Stimulated activated CD8-positive, alpha-beta memory T cell treated with anti-CD3 and anti-CD28 coated beads, Interleukin-7, amount 100 ng/mL, for 24 hours (primary cell): ENCODE data around the gene ATP6V1B1.

Experiments used
- DNase-seq: peaks from one replicate; pipeline ENCODE4 v3.0.0-alpha.2; 2020; ENCODE audit warnings: low read depth

Gene ATP6V1B1

DNA sequence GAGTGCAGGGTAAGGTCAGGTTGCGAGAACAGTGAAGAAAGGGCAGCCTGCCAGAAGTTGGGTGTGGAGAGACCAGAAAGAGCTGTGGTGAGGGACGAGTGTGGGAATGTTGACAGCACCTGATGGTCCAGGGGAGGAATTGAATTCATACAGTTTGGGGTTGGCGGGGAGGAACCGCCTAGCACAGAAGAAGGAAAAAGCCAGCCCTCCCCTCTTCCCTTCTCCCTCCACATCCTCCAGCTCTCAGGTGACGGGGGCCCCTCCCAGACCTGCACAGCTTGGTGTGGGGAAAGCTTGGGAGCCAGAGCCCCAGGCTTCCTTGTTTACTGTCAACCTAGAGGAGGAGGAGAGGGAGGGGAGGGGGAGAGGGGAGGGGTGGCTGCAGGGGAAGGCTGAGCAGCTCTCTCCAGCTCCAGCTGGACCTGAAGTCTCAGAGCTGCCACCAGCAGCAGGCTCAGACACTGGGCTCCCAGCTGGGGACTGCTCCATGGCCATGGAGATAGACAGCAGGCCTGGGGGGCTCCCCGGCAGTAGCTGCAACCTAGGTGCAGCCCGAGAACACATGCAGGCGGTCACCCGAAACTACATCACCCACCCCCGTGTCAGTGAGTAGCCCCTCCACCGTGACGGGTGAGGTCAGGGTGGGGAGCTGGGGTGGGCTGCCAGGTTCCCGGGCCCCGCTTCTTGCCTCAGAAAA is at the start of gene ATP6V1B1:
Gene ATP6V1B1 (plus strand): TSS at position 433 of the 697 bp plus-strand sequence. CDS start 55 bp downstream, at position 488.
- DNase-seq = no peak

DNA sequence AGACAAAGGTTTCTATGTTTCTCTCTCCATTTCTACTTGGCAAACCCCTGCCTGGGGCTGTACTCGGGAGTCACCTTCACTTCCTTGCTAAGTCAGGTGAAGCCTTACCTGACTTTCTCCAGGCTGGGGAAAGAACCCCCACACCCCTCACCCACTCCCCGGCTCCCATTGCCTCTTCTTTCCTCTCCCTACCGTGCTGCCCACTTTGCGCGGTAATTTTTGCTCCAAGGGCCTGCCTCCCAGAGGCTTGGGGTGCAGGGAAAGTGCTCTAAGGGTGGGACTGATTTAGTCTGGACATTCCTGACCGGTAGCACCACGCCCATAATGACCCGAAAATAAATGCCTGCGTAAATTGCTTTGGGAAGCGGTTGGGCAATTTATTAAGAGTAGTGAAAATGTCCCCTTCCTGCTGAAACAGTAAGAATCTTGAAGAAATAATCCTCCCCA is 49.1 kb upstream of the ATP6V1B1 start:
- DNase-seq = no peak

DNA sequence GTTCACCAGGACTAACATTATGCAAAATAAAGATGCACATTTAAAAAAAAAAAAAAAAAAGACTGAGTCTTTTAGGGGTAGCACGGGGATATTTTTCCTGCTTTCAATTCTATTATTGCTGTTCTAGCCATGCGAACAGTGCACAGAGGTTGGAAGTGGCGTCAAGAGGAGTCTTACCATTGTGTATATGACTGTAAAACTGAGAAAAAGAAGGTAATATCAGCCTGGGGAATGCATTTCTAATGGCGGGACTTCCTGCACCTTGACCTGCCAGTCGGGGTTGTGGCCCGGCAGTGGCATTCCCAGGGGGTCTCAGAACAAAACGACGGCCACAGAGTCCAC is 48.5 kb upstream of the ATP6V1B1 start:
- no peak for DNase-seq

DNA sequence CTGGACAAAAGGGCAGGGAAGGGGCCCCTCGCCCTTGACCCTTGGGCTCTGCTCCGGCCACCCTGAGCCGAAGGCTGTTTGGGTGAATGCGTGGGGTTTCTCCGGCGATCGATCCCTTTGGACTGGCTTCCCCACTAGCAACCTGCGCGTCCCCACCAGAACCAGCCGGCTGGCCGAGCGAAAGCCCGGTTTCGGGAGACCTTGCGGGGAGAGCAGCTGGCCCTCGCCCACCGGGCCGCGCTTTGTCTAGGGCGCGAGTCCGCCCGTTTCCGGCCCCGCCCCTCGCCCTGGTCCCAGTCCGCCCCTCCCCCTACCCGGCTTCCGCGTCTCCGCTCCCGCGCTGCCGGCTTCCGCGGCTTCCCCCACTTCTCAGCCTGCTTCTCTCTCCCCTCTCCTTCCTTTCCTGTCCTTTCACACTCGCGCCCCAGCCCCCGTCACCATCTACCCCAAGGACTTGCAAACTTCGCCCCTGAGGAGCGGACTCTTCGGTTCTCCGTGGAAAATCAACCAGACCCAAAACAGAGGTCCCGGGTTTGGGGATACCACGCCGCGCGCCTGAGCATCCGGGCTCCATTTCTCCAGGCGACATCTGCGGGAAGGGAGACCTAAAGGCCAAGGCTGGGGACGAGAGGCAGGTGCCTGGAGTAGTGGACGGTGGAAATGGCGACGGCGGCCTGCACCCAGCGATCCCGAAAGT is 48.0 kb upstream of the ATP6V1B1 start:
- DNase-seq = no peak

DNA sequence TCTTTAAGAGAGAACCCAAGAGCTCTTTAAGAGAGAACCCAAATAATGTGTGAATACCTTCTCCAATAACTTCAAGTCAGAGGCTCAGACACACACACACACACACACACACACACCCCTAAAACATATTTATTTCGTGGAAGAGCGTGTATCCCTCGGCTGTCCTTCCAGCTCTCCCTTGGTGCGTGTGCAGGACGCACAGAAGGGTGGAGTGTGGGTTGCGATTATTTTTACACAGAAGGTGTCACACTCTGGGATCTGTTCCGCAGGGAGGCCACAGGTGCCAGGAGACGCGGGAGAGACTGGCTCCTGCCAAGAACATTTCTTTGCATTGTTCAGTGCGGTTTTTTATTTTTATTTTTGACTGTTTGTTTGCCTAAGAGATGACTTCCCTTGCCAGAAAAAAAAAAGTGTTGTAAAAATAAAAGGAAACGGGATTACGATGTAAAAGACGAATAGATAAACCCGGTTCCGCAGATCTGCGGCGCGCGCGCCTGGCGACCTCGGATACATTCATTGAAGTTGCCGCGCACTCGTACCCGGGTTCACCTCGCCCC is 47.3 kb upstream of the ATP6V1B1 start:
- no peak for DNase-seq

DNA sequence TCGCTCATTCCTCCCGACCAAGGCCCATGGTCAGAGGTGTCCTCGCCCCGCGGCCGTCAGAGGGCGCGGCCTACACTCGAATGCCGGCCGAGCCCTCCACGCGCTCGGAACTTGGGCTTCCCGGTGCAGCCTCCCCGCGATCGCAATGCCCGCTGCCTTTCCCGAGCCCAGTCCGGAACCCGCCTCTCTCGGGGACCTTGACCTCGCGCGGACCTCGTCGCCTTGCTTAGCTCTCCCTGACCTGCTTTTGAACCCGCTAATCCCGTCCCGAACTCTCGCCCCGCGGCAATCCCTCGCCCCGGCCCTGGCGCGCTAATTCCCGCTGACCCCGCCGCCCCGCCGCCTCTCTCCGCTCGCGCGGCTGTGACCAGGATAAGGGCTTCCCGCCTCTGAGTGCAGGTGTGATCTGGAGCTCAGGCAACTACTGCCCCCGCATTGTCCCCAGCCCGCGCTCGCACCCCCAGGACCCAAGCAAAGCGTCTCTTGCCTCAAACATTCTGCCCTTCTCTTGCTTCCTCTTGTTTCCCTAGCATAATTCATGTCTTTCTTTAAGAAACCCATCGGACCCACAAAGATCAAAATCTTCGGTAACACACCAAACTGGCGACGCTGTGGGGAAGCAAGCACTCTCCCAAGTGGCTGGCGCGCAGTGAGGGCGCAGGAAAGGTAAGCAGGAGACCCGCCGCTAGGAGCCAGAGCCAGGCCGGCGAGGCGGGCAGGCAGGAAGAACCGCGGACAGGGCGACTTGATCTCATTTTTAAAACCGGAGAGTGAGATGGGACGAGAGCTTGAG is 46.6 kb upstream of the ATP6V1B1 start:
- DNase-seq = no peak

DNA sequence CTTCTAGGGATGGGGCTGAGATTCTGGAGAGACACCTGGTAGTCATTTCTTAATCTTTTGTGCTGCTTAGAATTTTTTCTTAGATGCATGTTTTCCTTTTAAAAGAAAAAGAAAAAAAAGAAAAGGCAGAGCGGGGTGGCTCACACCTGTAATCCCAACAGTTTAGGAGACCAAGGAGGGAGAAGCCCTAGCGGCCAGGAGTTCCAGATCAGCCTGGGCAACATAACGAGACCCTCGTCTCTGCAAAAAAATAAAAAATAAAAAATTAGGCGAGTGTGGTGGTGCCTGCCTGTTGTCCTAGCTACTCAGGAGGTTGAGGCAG is 46.0 kb upstream of the ATP6V1B1 start:
- DNase-seq = no peak

DNA sequence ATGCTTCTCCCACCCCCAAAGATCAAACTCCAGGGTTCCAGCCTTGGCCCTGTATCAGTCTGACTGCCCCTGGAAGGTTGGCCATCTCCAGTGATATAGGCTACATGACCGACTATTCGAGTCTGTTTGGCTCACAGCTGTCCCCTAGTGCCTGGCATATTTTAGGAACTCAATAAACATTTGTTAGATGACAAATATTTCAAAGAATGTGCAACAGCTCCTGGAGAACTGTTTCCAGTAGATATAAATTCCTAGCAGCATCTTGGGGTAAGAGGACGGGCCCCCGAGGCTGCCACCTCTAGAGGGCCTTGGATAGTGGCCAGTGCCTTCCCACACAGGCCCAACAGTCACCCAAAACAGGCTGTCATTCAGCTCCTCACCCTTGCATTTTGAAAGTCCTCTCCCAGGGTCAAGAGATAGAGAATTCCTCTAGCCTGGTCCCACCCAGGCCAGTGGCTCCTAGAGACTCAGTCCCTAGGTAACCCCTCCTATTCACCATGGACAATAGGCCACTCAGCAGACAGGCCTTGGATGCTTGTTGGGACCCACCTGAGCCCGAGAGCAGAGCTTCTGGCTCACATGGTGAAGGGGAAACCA is 45.1 kb upstream of the ATP6V1B1 start:
- no peak for DNase-seq

DNA sequence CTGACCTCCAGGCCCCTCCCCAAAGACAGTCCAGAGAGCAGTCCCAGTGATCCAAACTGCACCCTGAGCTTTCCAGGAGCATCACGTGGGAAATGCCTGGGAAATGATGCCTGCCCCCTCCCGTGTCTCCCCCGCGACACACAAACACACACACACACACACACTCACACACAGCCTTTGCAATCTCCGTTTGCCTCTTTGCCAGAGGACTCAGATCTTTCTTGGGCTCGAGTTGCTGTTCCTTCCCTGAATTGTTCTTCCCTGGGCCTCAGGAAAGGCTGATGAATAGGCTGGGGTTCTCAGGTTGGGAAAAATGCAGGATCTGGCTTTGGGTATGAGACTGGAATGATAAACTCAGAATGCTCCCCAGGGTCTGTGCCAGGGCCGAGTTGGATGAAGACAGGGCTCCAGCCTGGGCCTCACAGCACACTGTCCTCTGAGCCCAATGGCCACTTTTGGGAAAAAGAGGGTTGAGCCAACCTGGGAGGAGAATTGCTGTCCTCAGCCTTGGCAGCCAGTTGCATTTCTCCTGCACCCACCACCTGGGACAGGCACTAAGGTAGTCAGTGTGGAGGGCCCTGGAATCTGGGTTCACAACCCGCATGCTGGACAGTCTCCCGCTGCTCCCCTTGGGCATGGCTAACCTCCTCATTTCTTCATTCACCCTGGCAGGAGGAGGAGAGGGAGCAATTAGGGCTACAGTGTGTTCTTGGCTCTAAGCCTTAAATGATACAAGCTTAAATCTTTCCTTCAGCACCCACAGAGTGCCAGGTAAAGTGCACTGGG is 43.9 kb upstream of the ATP6V1B1 start:
- no peak for DNase-seq

DNA sequence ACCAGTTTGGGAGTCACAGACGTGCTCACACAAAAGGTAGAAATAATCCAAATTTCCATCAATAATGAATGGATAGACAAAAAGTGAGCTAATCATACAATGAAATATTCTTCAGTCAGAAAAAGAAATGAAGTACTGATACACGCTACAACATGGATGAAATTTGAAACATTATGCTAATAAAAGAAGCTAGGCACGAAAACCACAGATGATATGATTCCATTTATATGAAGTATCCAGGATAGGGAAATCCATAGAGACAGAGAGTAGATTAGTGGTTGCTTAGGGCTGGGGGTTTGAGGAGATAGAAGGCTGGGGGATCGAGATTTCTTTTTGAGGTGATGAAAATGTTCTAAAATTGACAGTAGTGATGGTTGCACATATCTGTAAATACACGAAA is 43.0 kb upstream of the ATP6V1B1 start:
- no peak for DNase-seq

DNA sequence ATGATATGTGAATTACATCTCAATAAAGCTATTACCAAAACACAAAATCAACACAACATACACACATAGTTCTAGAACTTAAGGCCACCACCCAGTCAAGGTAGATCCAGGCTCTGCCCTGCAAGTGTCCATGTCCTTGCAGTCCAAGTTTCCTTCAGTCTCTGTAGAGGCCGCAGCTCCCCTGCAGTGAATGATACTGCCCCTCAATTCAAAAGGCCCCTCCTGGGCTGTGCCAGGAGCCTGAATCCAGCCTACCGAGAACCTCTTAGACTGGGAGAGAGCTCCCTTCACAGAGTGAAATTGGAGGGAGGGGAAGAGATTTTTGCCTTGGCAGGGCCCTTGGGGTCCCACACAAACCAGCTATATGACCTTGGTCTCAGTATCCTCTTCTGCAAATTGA is 42.5 kb upstream of the ATP6V1B1 start:
- no peak for DNase-seq

DNA sequence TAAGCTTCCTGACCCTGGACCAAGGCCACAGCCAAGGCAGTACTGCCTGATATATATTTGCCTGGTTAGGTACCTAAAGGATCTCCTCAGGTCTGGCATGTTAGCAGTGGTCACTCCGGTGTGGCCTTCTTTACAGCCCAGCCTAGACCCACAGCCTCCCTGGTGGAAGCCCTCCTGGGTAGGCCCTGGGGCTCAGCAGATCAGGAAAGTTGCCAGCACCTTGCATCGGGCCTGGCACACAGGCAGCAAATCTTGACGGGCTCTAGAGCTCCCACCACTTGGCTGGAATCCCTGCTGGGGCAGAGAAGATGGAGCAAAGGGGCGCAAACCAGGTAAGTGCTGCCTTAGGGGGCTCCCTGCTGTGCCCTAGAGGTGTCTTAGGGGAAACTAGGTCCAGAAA is 40.9 kb upstream of the ATP6V1B1 start:
- DNase-seq = no peak

DNA sequence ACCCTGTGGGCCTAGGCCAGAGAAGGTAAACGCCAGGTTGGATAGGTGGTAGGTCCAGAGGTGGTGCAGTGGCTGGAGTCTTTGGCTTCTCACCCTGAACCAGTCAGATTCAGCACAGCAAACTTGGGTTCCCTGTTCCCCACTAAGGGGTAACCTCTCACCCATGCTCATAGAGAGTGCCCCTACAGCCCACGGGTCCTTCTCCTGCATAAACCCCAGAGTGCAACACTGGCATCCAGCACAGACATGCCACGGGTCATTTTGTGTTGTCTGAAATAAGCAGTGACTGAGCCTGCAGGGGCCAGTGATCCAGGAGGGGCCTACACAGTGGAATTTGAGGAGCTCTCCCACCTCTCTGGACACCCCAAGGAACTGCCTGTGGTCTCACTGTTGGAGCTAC is 40.5 kb upstream of the ATP6V1B1 start:
- DNase-seq = no peak

DNA sequence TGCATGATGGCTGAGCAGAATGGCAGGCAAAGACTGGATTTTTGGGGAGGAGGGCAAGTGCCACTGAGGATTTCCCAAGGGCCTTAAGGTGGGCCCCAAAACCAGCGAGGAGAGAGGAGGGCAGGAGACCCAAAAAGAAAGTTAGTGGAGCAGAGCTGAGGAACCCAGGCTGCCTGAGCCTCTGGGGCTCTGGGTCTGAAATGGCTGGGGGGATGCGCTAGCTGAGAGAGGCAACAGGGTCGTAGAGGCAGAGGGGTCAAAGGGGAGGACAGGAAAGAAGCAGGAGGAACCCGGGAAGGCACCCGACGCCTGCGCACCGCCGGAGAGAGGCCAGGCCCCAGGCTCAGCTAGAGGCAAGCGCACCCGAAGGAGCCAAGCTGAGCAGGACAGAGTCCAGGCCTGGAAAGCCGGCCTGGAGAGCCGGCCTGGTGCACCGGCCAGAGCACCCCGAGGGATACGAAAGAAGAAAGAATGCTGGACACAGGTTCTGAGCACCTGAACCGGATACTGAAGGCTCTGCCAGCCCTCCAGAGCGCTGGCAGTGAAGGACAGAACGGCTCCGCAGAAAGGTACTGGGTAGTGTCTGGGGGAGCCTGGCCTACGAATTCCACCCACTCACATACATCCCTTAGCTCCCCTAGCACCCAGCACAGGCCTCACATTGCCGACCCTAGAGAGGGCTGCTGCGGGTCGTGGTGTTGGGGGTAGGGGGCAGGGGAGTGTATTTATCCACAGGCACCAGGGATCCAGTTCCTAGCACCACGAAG is 39.5 kb upstream of the ATP6V1B1 start:
- DNase-seq = no peak

DNA sequence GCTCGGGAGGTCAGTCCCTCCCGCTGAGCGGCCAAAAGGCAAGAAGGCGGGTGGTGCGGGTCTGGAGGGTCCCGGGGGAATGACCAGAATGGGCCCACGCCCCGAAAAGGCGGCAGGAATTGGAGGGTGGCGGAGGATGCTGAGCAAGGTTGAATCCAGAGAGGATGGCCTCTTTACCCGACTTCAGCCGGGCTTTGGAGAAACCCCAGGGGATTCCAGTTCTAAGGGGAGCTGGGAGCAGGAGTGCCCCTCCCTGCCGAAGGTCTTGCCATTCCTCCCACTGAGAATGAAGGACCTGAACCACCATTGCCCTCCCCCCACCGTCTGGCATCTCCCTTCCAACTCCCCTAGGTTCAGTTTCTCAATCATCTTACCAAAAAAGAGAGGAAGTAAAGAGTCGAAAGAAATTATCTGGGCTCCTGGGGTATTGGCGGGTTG is 38.9 kb upstream of the ATP6V1B1 start:
- DNase-seq = no peak

DNA sequence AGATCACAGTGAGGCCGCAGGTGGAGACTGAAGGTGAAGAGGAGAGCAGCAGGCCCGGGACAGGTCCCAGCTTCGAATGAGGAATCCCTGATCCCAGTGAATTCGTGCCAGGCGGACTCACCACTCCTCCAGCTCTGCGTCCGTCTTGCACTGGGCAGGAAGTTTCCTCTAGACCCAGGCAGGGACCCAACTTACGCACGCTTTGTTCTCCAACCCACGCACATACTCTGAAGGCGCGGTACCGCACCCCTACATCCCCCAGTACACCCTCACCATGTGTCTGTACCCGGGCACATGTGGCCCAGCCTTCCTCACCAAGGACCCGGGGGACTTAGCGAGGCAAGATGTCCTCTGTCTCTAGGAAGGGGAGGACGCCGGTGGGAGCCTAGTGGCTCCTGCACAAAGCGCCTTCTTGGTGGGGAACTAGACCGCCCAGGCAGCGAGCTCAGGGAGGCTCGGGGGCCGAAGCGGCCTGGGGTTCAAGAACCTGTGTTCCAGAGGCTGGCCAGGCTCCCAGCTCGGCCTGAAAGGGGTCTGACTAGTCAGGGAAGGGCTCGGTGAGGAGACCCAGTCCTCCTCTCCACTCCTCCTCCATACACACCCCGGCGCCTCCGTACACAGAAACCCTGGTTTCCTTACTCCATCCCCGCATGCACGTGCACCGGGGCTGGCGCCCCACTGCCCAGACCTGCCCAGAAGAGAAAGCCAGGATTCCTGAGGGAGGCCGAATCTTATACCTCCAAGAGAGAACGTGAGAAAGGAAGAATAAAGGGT is 38.3 kb upstream of the ATP6V1B1 start:
- no peak for DNase-seq

DNA sequence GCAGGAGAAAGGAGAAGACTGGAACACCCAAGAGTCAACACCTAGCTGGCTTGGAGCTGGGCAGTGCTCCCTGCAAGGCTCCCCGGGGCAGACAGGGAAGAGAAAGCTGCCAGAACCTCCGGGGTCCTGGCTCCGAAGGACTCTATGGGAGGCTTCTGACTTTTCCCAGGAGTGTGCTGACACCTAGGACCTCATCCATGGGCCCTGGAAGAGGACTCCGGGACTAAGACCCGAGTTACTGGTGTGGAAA is 37.8 kb upstream of the ATP6V1B1 start:
- DNase-seq = no peak

DNA sequence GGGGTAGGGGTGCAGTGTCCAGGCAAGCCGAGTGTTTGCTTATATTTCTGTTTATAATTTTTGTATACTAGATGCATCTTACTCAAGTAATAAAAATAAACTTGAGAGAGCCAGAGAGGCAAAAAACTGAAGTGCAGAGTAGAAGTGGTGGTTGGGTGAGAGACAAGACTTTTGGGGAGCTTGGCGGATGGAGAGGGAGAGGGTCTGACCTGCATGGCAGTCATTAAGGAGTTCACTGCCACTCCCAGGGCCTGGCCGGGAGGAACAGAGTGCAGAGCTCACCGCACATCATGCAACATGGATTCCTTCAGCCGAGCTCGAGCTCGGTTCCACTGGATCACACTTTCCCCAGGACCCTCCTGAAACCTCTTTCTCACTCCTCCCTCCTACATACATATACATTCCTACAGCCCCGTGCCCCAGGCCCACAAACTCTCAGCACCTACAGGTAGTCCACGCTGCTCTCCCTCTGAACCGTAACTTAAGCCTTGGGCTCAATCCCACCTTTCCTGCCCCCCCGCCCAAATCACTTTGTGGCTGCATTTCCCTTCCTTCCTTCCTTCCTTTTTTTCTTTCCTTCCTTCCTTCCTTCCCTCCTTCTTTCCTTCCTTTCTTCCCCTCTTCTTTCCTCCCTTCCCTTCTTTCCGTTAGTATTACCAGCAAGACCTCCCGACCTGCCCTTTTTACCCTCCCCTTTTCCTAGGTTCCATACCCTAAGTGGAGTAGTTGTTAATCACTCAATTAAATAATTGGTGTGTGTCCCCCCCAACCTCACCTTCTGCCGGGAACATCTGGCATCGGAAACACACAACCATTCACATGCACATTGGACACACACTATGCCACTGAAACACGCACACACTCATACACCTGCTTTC is 37.1 kb upstream of the ATP6V1B1 start:
- DNase-seq = no peak
